ENCODE measurements around the gene MPP7. TPM values are rescaled to one million over a fixed set of nuclear protein-coding genes. Genes with fewer than 3 reads are reported as not detected.

The MPP7 gene
- total RNA-seq, 1 donor from 2014 or later: 1.4 TPM

- no peak for DNase-seq
Observed at GRCh38 chr10:28305553-28305952, 2.7 kb upstream of the MPP7 start.

GRCh38 chr10:28304032-28304571 lies 1.2 kb upstream of the MPP7 start:
- no peak for DNase-seq

GRCh38 chr10:28302012-28302637 lies 739 bp downstream of the MPP7 start:
- DNase-seq: no peak

- DNase-seq: no peak
Observed at GRCh38 chr10:28300027-28300426, 2.8 kb downstream of the MPP7 start.

- DNase-seq: no peak
Observed at GRCh38 chr10:28298951-28299350, 3.9 kb downstream of the MPP7 start.

- DNase-seq: no peak
Observed at GRCh38 chr10:28296023-28296422, 6.8 kb downstream of the MPP7 start.

- DNase-seq: no peak
Observed at GRCh38 chr10:28295336-28295735, 7.5 kb downstream of the MPP7 start.

- no peak for DNase-seq
Observed at GRCh38 chr10:28294809-28295208, 8.1 kb downstream of the MPP7 start.

GRCh38 chr10:28294169-28294532 lies 8.7 kb downstream of the MPP7 start:
- no peak for DNase-seq

- no peak for DNase-seq
Observed at GRCh38 chr10:28293236-28294168, 9.4 kb downstream of the MPP7 start.

- no peak for DNase-seq
Observed at GRCh38 chr10:28291881-28292297, 11.0 kb downstream of the MPP7 start.

GRCh38 chr10:28285816-28286215 lies 17.0 kb downstream of the MPP7 start:
- DNase-seq: no peak

- DNase-seq: no peak
Observed at GRCh38 chr10:28284126-28284525, 18.7 kb downstream of the MPP7 start.

GRCh38 chr10:28283251-28283650 lies 19.6 kb downstream of the MPP7 start:
- DNase-seq: no peak

- no peak for DNase-seq
Observed at GRCh38 chr10:28282336-28282735, 20.5 kb downstream of the MPP7 start.

- DNase-seq: no peak
Observed at GRCh38 chr10:28281726-28282315, 21.0 kb downstream of the MPP7 start.

GRCh38 chr10:28280652-28281051 lies 22.2 kb downstream of the MPP7 start:
- no peak for DNase-seq

- no peak for DNase-seq
Observed at GRCh38 chr10:28279878-28280277, 23.0 kb downstream of the MPP7 start.

GRCh38 chr10:28278842-28279241 lies 24.0 kb downstream of the MPP7 start:
- no peak for DNase-seq

GRCh38 chr10:28276384-28276783 lies 26.5 kb downstream of the MPP7 start:
- no peak for DNase-seq

GRCh38 chr10:28274475-28274874 lies 28.4 kb downstream of the MPP7 start:
- no peak for DNase-seq

GRCh38 chr10:28273343-28273742 lies 29.5 kb downstream of the MPP7 start:
- no peak for DNase-seq

- no peak for DNase-seq
Observed at GRCh38 chr10:28269842-28270456, 32.9 kb downstream of the MPP7 start.
